DOHH2 (cell line): Measurements from ENCODE around the gene BICC1.

Experiments used
- H3F3A ChIP-seq: fragments of 200-600 bp; sonication (generic), shearing (Covaris generic); 2 replicates; pipeline ENCODE4 v1.6.0; 2016; ENCODE audit warnings: antibody characterized with exemption, mild to moderate bottlenecking; ENCODE audit not compliant: control insufficient read depth, insufficient read depth
- H3K27ac ChIP-seq: fragments of 200-600 bp; sonication (generic); 2 replicates; pipeline ENCODE4 v1.5.1; 2014; ENCODE audit warnings: low read depth, mild to moderate bottlenecking, low read length, moderate library complexity
- H3K27me3 ChIP-seq: fragments of 200-600 bp; sonication (generic); 2 replicates; pipeline ENCODE4 v1.6.1; 2014; ENCODE audit warnings: mild to moderate bottlenecking, low read length, mixed read lengths; ENCODE audit not compliant: control insufficient read depth
- H3K36me3 ChIP-seq: fragments of 200-600 bp; sonication (generic); 2 replicates; pipeline ENCODE4 v1.6.1; 2014; ENCODE audit warnings: mild to moderate bottlenecking, low read length, moderate library complexity, mixed read lengths; ENCODE audit not compliant: control insufficient read depth
- H3K4me1 ChIP-seq: fragments of 200-600 bp; sonication (generic); 2 replicates; pipeline ENCODE4 v1.6.1; 2014; ENCODE audit warnings: mild to moderate bottlenecking, low read length, mixed read lengths; ENCODE audit not compliant: control insufficient read depth
- H3K4me2 ChIP-seq: fragments of 200-600 bp; sonication (generic); 2 replicates; pipeline ENCODE4 v1.6.0; 2014; ENCODE audit warnings: mild to moderate bottlenecking, low read length, moderate library complexity
- H3K4me3 ChIP-seq: fragments of 200-600 bp; sonication (generic); 2 replicates; pipeline ENCODE4 v1.5.1; 2014; ENCODE audit warnings: mild to moderate bottlenecking, low read length, mixed read lengths
- H3K79me2 ChIP-seq: fragments of 200-600 bp; sonication (generic); 2 replicates; pipeline ENCODE4 v1.6.1; 2014; ENCODE audit warnings: mild to moderate bottlenecking, low read length, mixed read lengths; ENCODE audit not compliant: control insufficient read depth
- H3K9me2 ChIP-seq: fragments of 200-600 bp; sonication (generic); replicated peaks from 2 replicates; pipeline ENCODE4 v1.6.1; 2014; ENCODE audit warnings: mild to moderate bottlenecking, low read length, mixed read lengths; ENCODE audit not compliant: control insufficient read depth
- H3K9me3 ChIP-seq: fragments of 200-600 bp; sonication (generic); 2 replicates; pipeline ENCODE4 v1.6.1; 2014; ENCODE audit warnings: antibody characterized with exemption, low read length, mixed read lengths; ENCODE audit not compliant: control insufficient read depth, insufficient read depth
- H4K20me1 ChIP-seq: fragments of 200-600 bp; sonication (generic); 2 replicates; pipeline ENCODE4 v1.6.0; 2014; ENCODE audit warnings: low read depth, mild to moderate bottlenecking, antibody characterized with exemption, low read length, moderate library complexity; ENCODE audit not compliant: control insufficient read depth, insufficient read depth
- EZH2phosphoT487 ChIP-seq: fragments of 200-600 bp; sonication (generic); IDR thresholded peaks from 2 replicates; pipeline ENCODE4 v1.6.1; 2017; ENCODE audit warnings: borderline replicate concordance, mild to moderate bottlenecking, antibody characterized with exemption, low read length, moderate library complexity, mixed read lengths
- TF ChIP-seq, protein P1 (sequence below): fragments of 200-600 bp; sonication (generic); IDR thresholded peaks from one replicate; pipeline ENCODE4 v1.5.1; 2014; ENCODE audit warnings: antibody characterized with exemption, mild to moderate bottlenecking, low read depth, low read length; ENCODE audit not compliant: poor library complexity, severe bottlenecking

Gene BICC1

GRCh38 chr10:58477122-58477521, 35.5 kb upstream of the BICC1 start:
- Histone ChIP-seq H3K9me3 (no peaks in the 10 kb centered on the region), H3K9me2 (no peaks in the 10 kb centered on the region), H3K27me3 (no peaks in the 10 kb centered on the region), H3K4me1 (no peaks in the 10 kb centered on the region), H3F3A (no peaks in the 10 kb centered on the region), H3K79me2 (no peaks in the 10 kb centered on the region), H3K27ac (no peak overlapping the region), H4K20me1 (no peaks in the 10 kb centered on the region), H3K36me3 (no peaks in the 10 kb centered on the region), H3K4me2 (no peak overlapping the region), H3K4me3 (no peak overlapping the region)
- TF ChIP-seq EZH2phosphoT487, result no peak
- TF ChIP-seq, protein P1, sequence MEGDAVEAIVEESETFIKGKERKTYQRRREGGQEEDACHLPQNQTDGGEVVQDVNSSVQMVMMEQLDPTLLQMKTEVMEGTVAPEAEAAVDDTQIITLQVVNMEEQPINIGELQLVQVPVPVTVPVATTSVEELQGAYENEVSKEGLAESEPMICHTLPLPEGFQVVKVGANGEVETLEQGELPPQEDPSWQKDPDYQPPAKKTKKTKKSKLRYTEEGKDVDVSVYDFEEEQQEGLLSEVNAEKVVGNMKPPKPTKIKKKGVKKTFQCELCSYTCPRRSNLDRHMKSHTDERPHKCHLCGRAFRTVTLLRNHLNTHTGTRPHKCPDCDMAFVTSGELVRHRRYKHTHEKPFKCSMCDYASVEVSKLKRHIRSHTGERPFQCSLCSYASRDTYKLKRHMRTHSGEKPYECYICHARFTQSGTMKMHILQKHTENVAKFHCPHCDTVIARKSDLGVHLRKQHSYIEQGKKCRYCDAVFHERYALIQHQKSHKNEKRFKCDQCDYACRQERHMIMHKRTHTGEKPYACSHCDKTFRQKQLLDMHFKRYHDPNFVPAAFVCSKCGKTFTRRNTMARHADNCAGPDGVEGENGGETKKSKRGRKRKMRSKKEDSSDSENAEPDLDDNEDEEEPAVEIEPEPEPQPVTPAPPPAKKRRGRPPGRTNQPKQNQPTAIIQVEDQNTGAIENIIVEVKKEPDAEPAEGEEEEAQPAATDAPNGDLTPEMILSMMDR, result no peak

GRCh38 chr10:58477902-58478301, 34.8 kb upstream of the BICC1 start:
- Histone ChIP-seq H3K9me3 (no peaks in the 10 kb centered on the region), H3K4me2 (no peak overlapping the region), H4K20me1 (no peaks in the 10 kb centered on the region), H3K79me2 (no peaks in the 10 kb centered on the region), H3F3A (no peaks in the 10 kb centered on the region), H3K4me3 (no peak overlapping the region), H3K27me3 (no peaks in the 10 kb centered on the region), H3K36me3 (no peaks in the 10 kb centered on the region), H3K9me2 (no peaks in the 10 kb centered on the region), H3K27ac (no peak overlapping the region), H3K4me1 (no peaks in the 10 kb centered on the region)
- TF ChIP-seq, protein P1, result no peak
- TF ChIP-seq EZH2phosphoT487, result no peak

DNA sequence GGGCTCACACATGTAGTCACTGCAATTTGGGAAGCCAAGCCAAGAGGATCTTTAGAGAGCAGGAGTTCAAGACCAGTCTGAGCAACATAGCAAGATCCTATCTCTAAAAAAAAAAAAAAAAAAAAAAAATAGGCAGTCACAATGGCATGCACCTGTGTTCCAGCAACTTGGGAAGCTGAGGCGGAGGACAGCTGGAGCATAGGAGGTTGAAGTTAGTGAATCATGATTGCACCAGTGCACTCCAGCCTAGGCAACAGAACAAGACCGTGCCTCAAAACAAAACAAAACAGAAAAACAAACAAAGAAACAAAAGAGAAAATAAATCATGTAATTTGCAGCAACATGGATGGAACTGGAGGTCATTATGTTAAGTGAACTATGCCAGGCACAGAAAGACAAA, 33.6 kb upstream of the BICC1 start:
- no peaks in the 10 kb centered on the region for H3K9me3 ChIP-seq
- H3K4me2 ChIP-seq, result no peak overlapping the region
- no peak for TF ChIP-seq EZH2phosphoT487
- TF ChIP-seq, protein P1, result no peak

DNA sequence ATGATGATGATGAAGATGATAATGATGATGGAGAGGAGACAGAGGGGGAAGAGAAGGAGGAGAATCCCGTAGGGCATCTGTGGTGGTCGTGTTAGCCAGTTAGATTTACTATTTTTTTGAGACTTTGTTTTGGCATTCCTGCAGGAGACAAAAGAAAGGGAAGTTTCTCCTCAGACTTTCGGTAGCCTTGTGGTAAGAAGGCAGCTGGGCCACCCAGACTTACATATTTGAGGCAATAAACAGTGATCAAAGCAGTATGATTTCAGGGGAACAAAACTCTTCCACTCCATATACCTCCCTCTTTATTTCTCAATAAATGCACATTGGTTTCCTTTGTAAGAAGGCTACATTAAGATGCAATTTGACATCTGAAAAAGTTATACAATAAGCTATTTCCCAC, 32.4 kb upstream of the BICC1 start:
- H3K4me2 ChIP-seq, result no peak overlapping the region
- no peaks in the 10 kb centered on the region for H3K4me1 ChIP-seq
- no peaks in the 10 kb centered on the region for H3K27me3 ChIP-seq
- no peaks in the 10 kb centered on the region for H3K9me2 ChIP-seq
- no peaks in the 10 kb centered on the region for H3K9me3 ChIP-seq
- no peaks in the 10 kb centered on the region for H3K79me2 ChIP-seq
- no peaks in the 10 kb centered on the region for H4K20me1 ChIP-seq
- H3F3A ChIP-seq, result no peaks in the 10 kb centered on the region
- H3K27ac ChIP-seq, result no peak overlapping the region
- H3K36me3 ChIP-seq, result no peaks in the 10 kb centered on the region
- no peak overlapping the region for H3K4me3 ChIP-seq
- TF ChIP-seq, protein P1, result no peak
- no peak for TF ChIP-seq EZH2phosphoT487

More for the DNA sequence above, 33.6 kb upstream of the BICC1 start:
- Histone ChIP-seq H3K27me3 (no peaks in the 10 kb centered on the region), H3F3A (no peaks in the 10 kb centered on the region), H3K4me1 (no peaks in the 10 kb centered on the region), H3K9me2 (no peaks in the 10 kb centered on the region), H3K79me2 (no peaks in the 10 kb centered on the region), H3K27ac (no peak overlapping the region), H3K36me3 (no peaks in the 10 kb centered on the region), H3K4me3 (no peak overlapping the region), H4K20me1 (no peaks in the 10 kb centered on the region)
